ENCODE results near the gene PRCP.

The PRCP gene

DNA sequence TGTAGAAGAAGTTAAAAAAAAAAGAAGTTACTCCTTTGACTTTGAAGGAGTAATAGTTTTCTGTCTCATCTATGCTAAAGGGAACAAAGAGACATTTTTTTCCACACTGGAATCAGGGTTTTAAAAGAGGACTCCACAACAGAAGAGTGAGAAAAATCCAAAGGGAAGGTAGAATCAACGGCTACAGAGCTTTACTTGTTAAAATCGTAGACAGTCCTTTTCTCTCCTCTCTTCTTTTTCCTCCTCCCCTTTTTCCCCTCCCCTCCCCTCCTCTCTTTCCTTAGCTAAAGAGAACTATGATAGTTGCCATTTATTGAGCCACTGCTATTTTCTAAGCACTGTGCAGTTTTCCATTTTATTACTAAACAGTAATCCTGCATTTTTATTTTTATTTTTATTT lies 30.5 kb upstream of the PRCP start:
- TF ChIP-seq TAF1 (IDR thresholded peaks at IDR 0.05; ENCODE audit: borderline replicate concordance, insufficient read depth, low read length), result no peak

DNA sequence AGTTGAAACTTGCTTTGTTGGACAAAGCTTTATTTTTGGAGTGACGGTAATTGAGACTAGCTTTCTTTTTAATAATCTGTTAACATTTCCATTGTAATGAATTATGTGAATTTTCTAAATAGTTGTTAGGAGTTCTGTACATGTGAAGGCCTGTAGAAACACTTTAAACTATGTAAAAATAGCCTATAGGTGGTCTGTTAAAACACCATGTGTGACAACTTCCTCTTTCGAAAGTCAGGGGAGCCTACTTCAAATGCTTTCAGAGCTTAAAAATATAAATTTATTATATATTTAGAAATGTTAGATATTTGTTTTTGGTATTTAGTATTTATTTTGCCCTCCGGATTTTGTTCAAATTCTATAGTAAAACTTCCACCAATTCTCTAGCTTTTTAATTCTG lies 30.0 kb upstream of the PRCP start:
- TF ChIP-seq SIN3A (IDR thresholded peaks at IDR 0.05; ENCODE audit: borderline replicate concordance, insufficient read depth, low read length) (no peak), FOXP2 (optimal IDR thresholded peaks at IDR 0.05; ENCODE audit: borderline replicate concordance, extremely low read depth, extremely low read length, insufficient read depth) (no peak), POLR2AphosphoS5 (IDR thresholded peaks at IDR 0.05; ENCODE audit: low read depth, low read length) (no peak), TAF1 (IDR thresholded peaks at IDR 0.05; ENCODE audit: borderline replicate concordance, insufficient read depth, low read length) (no peak)
- TF ChIP-seq, protein P1, sequence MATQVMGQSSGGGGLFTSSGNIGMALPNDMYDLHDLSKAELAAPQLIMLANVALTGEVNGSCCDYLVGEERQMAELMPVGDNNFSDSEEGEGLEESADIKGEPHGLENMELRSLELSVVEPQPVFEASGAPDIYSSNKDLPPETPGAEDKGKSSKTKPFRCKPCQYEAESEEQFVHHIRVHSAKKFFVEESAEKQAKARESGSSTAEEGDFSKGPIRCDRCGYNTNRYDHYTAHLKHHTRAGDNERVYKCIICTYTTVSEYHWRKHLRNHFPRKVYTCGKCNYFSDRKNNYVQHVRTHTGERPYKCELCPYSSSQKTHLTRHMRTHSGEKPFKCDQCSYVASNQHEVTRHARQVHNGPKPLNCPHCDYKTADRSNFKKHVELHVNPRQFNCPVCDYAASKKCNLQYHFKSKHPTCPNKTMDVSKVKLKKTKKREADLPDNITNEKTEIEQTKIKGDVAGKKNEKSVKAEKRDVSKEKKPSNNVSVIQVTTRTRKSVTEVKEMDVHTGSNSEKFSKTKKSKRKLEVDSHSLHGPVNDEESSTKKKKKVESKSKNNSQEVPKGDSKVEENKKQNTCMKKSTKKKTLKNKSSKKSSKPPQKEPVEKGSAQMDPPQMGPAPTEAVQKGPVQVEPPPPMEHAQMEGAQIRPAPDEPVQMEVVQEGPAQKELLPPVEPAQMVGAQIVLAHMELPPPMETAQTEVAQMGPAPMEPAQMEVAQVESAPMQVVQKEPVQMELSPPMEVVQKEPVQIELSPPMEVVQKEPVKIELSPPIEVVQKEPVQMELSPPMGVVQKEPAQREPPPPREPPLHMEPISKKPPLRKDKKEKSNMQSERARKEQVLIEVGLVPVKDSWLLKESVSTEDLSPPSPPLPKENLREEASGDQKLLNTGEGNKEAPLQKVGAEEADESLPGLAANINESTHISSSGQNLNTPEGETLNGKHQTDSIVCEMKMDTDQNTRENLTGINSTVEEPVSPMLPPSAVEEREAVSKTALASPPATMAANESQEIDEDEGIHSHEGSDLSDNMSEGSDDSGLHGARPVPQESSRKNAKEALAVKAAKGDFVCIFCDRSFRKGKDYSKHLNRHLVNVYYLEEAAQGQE (IDR thresholded peaks at IDR 0.05; ENCODE audit: insufficient read depth in 1 of 2, low read depth in 2 of 2, low read length in 2 of 2), result no peak

DNA sequence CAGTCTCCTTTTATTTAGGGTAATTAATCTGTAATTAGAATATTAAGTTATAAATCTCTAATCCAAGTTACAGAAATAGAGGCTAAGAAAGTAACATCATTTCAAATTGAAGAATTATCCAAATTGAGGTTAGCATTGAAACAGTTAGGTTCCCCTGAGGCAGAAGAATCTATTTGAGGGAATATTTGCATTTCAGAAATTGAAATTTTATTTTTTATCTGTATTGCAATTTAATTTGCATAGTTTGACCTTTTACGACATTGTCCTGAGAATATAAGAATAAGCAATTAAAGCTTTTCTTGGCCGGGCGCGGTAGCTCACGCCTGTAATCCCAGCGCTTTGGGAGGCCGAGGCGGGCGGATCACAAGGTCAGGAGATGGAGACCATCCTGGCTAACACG lies 28.9 kb upstream of the PRCP start:
- TF ChIP-seq TAF1 (IDR thresholded peaks at IDR 0.05; ENCODE audit: borderline replicate concordance, insufficient read depth, low read length) (no peak), POLR2AphosphoS5 (IDR thresholded peaks at IDR 0.05; ENCODE audit: low read depth, low read length) (no peak), FOXP2 (optimal IDR thresholded peaks at IDR 0.05; ENCODE audit: borderline replicate concordance, extremely low read depth, extremely low read length, insufficient read depth) (no peak), SIN3A (IDR thresholded peaks at IDR 0.05; ENCODE audit: borderline replicate concordance, insufficient read depth, low read length) (no peak)
- TF ChIP-seq, protein P1 (IDR thresholded peaks at IDR 0.05; ENCODE audit: insufficient read depth in 1 of 2, low read depth in 2 of 2, low read length in 2 of 2), result no peak

DNA sequence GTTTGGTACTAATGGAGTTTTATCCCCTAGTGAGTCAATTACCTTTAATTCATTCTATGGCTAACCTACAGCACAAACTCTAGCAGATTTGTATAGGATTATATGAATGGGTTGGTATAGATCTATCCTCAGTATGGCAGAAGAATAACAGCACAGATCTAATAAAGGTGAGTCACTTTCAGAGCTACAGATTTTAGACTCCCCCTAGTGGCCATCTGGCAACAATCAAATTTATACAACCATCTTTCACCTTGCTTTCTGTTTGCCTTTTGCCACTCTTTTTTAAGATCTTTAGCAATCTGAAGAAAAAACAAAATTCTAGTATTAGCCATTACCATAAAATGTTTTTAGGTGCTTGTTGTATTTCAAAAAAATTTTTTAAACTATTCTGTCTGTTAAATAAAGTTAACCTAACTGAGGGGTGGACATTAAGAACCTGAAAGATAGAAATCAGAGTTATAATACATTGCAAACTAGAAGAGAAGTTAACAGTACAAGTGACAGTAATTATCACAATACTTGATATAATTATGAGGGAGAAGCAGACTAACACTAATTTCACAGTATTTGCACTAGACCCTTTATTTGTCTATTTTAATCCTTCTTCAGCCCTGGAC lies 27.1 kb upstream of the PRCP start:
- TF ChIP-seq, protein P1 (IDR thresholded peaks at IDR 0.05; ENCODE audit: insufficient read depth in 1 of 2, low read depth in 2 of 2, low read length in 2 of 2), result no peak

DNA sequence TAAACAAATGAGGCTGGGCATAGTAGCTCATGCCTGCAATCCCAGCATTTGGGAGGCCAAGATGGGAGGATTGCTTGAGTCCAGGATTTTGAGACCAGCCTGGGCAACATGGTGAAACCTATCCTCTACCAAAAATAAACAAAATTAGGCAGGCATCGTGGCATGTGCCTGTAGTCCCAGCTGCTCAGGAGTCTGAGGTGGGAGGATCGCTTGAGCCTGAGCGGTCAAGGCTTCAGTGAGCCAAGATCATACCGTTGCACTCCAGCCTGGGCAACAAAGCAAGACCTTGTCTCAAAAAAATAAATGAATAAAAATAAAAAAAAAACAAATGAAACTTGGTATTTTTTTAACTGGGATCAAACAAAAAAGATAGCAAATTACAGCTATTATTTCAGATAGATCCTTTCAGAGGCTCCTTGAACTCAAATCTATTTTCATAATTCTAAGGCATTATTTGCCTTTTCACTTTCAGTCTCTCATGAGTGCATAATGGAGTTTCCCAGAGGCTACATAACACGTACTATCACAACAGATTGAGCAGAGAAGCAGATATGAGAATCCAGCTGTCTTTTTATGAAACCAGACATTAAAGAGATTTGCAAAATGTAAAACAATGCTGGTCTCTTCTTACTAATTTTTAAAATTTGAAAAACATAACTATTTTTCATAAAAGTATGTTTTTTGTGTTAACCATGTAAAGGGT lies 24.4 kb upstream of the PRCP start:
- TF ChIP-seq TAF1 (IDR thresholded peaks at IDR 0.05; ENCODE audit: borderline replicate concordance, insufficient read depth, low read length), result no peak
- TF ChIP-seq, protein P1 (IDR thresholded peaks at IDR 0.05; ENCODE audit: insufficient read depth in 1 of 2, low read depth in 2 of 2, low read length in 2 of 2), result no peak
- TF ChIP-seq FOXP2 (optimal IDR thresholded peaks at IDR 0.05; ENCODE audit: borderline replicate concordance, extremely low read depth, extremely low read length, insufficient read depth), result no peak
- TF ChIP-seq SIN3A (IDR thresholded peaks at IDR 0.05; ENCODE audit: borderline replicate concordance, insufficient read depth, low read length), result no peak
- no peak for TF ChIP-seq POLR2AphosphoS5 (IDR thresholded peaks at IDR 0.05; ENCODE audit: low read depth, low read length)
